COLO668 (cell line): Measurements from ENCODE around the gene TF.
A peak's percentile ranks its signal among the peaks of the same experiment; 100 is the strongest.
"Not testable (repeated sequence)": the region's sequence is repeated elsewhere in the genome, so short reads cannot be mapped to it uniquely, and the experiment has no call there.

Experiments
- DNase-seq: peaks from one replicate; lab custom pipeline; 2025; ENCODE audit not compliant: unreplicated experiment; lab: John Stamatoyannopoulos, UW

TF gene

GRCh38 chr3:133745981-133746711, at the start of gene TF:
TSS of gene TF (plus strand) at chr3:133746393. CDS start at chr3:133746441, 48 bp downstream.
- DNase-seq, result no peak

GRCh38 chr3:133697960-133698359, 48.2 kb upstream of the TF start:
- no peak for DNase-seq

DNA sequence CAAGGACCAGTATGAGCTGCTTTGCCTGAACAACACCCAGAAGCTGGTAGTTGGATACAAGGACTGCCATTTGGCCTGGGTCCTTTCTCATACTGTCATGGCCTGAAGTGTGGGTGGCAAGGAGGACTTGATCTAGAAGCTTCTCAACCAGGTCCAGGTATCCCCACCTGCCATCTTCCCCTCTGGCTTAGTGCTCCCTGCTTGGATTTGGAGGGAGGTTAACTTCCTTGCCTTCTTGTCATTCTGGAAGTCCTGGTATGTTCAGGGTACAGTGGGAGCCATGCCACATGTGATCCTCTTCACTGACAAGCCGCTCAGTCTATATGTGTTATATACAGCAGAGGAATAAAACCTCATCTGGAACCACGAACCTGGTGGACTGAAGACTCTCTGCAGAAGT, 46.7 kb upstream of the TF start:
- no peak for DNase-seq

- DNase-seq, result no peak
Measured at GRCh38 chr3:133699903-133700302, 46.3 kb upstream of the TF start.

DNA sequence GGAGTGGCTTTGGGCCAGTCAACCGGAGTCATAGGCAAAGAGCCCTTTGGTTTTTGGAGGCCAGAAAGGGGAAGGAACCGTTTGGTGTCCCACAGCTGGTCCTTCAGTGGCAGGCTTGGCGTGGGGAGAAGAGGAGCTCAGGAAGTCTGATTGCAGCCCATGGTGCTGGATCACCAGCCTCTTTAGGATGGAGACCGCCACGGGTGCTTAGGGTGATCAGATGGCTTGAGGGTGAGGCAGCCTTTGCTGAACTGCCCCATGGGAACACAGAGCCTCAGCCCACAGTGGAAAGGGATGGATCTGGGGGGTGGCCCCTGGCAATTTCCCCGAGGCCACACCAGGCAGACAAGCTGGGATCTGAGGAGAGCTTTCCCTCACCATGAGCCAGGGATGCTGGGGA, 45.8 kb upstream of the TF start:
- DNase-seq, result no peak

- no peak for DNase-seq
Measured at GRCh38 chr3:133701435-133702358, 44.5 kb upstream of the TF start.

- DNase-seq, result no peak
Measured at GRCh38 chr3:133703915-133704314, 42.3 kb upstream of the TF start.

DNA sequence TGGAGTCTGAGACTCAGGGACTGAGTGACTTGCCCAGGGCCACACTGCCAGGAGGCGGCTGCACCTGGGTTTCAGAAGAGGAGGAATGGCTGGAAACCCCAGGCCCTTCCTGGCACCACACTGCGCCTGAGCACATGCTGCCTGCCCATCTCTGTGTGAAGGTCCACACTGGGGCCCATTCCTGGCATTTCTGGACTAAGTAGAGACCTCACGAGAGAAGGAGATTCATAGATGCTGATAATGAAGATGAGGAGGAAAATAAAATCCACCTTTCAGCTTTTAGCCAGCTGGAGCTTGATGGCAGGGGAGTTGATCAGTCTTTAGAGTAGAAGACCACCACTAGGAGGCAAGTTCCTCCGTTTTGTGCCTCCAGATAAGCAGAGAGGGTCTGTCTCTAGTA, 40.2 kb upstream of the TF start:
- no peak for DNase-seq

DNA sequence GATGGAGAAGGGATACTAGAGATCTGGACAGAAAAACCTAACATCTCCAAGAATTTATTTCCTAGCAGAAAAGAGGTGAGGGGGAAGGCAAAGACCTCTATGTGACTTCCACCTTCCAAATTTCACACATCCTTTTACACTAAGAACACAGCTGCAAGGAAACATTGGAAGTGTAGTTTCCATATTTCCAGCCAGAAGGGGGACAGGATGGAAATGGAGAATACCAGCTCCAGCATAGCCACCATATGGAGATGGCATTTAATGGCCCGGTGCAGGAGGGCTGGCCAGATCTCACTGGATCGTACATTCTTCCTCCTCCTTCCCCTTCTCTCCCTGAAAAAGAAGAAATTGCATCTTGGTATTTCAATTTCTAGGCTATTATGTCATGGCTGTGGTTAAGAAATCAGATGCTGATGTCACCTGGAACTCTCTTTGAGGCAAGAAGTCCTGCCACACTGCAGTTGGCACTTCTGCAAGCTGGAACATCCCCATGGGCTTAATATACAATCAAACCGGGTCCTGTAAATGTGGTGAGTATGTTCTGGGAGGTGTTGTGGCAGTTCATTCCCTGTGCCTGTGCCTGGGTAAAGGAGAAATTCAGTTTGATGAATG, 36.9 kb upstream of the TF start:
- no peak for DNase-seq

GRCh38 chr3:133711013-133711412, 35.2 kb upstream of the TF start:
- no peak for DNase-seq

- DNase-seq, result no peak
Measured at GRCh38 chr3:133712017-133712416, 34.2 kb upstream of the TF start.

DNA sequence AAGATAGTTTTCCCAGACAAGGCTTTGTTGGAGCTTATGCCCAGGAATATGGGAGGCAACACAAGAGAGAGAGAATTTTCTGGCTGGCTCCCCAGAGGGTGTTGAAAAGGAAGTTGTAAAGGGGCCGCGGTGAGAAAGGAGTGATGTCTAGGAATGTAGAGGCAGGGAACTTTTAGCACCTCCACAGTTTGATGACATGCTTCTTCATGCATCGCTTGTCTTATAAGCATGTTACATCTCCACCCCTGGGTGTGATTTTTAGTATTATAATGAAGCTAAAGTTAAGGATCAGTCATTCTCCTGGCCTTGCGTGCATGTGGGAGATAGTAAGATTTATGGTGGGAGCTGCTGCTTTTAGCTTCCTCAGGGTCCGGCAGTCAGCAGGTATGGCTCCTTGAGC, 32.8 kb upstream of the TF start:
- DNase-seq, result no peak

- no peak for DNase-seq
Measured at GRCh38 chr3:133717424-133717823, 28.8 kb upstream of the TF start.

DNA sequence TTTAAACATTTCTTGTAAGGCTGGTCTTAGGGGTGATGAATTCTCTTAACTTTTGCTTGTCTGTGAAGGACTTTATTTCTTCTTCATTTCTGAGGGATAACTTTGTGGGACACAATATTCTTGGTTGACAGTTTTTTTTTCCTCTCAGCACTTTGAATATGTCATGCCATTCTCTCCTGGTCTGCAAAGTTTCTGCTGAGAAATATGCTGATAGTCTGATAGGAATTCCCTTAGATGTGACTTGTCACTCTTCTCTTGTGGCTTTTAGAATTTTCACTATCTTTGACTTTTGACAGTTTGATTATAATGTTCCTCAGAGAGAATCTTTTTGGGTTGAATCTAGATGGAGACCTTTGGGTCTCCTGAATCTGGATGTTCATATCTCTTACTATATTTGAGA, 23.3 kb upstream of the TF start:
- no peak for DNase-seq

DNA sequence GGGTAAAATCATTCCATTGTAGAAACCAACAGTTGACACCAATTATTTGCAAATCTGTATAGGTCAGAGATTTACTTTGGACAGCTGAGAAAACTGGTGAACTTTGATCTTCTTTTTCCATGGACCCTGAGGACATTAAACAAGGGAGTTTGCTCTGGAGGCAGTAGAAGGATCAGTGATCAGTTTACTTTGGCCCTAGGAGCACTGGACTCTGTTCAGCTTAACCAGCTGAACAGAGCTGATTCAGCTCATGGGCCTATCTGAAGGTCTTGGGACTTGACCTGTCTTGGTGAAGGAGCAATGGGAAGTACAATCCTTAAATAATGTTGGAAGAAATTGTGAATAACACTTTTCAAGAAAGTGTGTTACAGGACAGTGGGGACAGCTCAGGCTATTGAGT, 15.2 kb upstream of the TF start:
- no peak for DNase-seq

- not testable (repeated sequence) for DNase-seq
Measured at GRCh38 chr3:133732231-133732630, 14.0 kb upstream of the TF start.

DNA sequence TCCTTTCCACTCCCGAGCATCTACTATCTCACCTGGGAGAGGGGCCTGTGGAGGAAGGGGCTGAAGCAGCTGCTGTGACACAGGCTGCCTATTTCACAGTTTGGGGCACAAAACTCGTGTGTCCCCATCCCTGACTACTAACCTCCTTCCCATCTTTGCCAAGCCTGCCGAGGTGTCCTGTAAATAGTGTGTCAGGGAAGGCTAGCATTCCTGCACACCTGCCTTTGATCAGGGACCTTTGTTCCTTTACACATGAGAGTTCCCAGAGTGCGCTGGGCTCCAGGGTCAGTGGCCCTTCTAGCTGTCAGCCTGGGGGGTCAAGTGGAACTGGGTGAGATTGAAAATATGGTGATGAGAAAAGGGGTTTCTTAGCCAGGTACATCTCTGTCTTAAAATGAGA, 13.0 kb upstream of the TF start:
- no peak for DNase-seq

DNA sequence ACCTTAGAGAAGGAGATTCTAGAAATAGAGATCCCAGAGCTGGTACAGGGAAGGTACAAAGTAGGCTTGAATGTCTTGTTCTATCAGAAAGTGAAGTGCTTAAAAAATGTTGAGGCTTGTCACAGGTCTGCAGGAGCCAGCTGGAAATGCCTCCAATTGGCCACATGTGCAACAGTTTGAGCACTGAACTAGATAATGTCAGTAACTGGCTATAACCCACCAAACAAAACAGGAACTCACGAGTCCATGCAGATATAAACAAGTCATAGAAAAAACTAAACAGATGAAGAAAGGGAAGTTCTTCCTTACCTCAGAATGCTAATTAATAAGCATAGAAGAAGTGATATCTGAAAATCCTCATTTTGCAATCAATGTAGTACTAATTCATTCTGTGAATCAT, 11.9 kb upstream of the TF start:
- no peak for DNase-seq

GRCh38 chr3:133742351-133743091, 3.7 kb upstream of the TF start:
- DNase-seq, result peak; percentile 10

- no peak for DNase-seq
Measured at GRCh38 chr3:133744241-133744640, 2.0 kb upstream of the TF start.

- DNase-seq, result no peak
Measured at GRCh38 chr3:133745108-133745507, 1.1 kb upstream of the TF start.
